Omental fat pad (tissue), 4 donors: ENCODE results near the gene AP2M1. TPM values are rescaled to one million over a fixed set of nuclear protein-coding genes. Genes with fewer than 3 reads are reported as not detected.
A peak's percentile ranks its signal among the peaks of the same experiment; 100 is the strongest.

ENCODE experiments used
- ATAC-seq: fragments of 150-250 bp; one replicate; pipeline ENCODE4 v1.9.1; 2016; ENCODE audit warnings: mild to moderate bottlenecking, moderate library complexity; ENCODE audit not compliant: low FRiP score
- DNase-seq: peaks from one replicate; pipeline ENCODE4 v3.0.0-alpha.2; 2019; ENCODE audit warnings: low spot score
- CTCF ChIP-seq, 3 donors: fragments of 450-650 bp; IDR thresholded peaks; one replicate each; pipeline ENCODE4 v1.5.1; 2016 to 2017; ENCODE audit warnings: antibody characterized with exemption in 3 of 3, mild to moderate bottlenecking in 3 of 3, moderate library complexity in 2 of 3
- total RNA-seq, 4 donors: library from RNA; depleted of rRNA; stranded (reverse); fragments of >200 nt; gene quantifications; one replicate each; pipeline ENCODE4 v1.1.0, GENCODE V29; 2016

Gene AP2M1
- total RNA-seq, 4 donors from 2014 or later = 240 to 284 (median 246) TPM

DNA sequence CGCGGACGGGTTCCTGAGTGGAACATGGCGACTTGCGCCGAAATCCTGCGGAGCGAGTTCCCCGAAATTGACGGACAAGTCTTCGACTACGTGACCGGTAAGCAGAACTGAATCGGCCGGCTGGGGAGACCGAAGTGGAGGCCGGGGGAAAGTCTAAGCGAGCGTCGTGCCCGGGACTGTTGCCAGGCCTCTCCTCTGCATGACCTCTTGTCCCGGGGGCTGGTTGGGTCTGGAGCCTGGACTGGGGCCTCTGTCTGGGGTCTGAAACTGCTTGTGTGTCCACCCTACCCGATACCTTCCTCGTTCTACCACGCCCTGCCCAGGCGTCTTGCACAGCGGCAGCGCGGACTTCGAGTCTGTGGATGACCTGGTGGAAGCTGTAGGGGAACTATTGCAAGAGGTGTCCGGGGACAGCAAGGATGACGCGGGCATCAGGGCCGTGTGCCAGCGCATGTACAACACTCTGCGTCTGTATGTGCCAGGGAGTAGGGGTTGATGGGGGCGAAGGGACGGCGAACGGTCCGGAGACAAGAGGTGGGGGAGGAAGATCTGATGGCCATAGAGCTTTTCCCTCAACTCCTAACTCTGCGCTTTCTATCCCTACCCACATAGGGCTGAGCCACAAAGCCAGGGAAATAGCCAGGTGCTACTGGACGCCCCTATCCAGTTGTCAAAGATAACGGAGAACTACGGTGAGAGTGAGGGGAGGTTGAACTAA is 11.7 kb downstream of the AP2M1 start, which contains the start of gene ABCF3:
TSS of gene ABCF3 (plus strand) at position 16 of the 718 bp plus-strand sequence. CDS start at position 25, 9 bp downstream.
- no peak for TF ChIP-seq CTCF (IDR thresholded peaks at IDR 0.05)
- ATAC-seq = peak; percentile 24
- no peak for DNase-seq

GRCh38 chr3:184186902-184187207 is 12.2 kb downstream of the AP2M1 start:
- no peak for DNase-seq
- TF ChIP-seq CTCF (IDR thresholded peaks at IDR 0.05) = no peak
- no peak for ATAC-seq

- no peak for DNase-seq
- ATAC-seq = no peak
- TF ChIP-seq CTCF (IDR thresholded peaks at IDR 0.05) = no peak
Measured at GRCh38 chr3:184188080-184188479, 13.4 kb downstream of the AP2M1 start.

DNA sequence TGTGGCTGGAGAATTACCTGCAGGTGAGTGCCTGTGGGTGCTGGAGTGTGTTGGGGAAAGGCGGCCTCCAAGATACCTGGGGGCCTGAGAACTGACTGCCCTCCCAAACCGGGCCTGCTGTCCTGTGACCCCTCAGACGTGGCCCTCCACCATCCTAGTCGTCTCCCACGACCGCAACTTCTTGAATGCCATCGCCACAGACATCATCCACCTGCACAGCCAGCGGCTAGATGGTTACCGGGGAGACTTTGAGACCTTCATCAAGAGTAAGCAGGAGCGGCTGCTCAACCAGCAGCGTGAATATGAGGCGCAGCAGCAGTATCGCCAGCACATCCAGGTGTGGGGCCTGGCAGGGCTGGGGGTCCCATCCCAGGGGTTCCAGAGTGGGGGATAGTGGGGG is 14.8 kb downstream of the AP2M1 start:
- DNase-seq (no peak), ATAC-seq (no peak)
- no peak for TF ChIP-seq CTCF (IDR thresholded peaks at IDR 0.05)

GRCh38 chr3:184192889-184193288 is 18.2 kb downstream of the AP2M1 start:
- no peak for TF ChIP-seq CTCF (IDR thresholded peaks at IDR 0.05)
- ATAC-seq (no peak), DNase-seq (no peak)

GRCh38 chr3:184193991-184194539 is 19.4 kb downstream of the AP2M1 start:
- ATAC-seq (no peak), DNase-seq (no peak)
- no peak for TF ChIP-seq CTCF (IDR thresholded peaks at IDR 0.05)

DNA sequence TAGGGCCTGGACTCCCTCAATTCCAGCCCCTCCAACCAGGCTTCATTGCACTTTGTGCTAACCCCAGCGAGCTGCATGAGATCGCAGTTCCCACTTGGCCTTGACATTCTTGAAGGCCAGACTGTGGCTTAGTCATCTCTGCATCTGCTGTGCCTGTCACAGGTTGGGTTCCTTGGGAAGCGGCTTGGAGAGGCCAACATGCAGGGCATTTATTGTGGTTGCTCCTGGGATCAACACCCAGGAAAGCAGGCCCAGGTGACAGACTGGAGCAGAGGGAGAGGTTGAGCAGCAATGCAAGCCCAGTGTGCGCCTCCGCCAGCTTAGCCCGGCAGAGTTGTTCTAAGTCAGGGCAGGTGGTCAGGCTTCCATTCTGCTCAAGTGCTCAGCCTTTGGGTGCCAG is 21.9 kb downstream of the AP2M1 start:
- DNase-seq = no peak
- no peak for TF ChIP-seq CTCF (IDR thresholded peaks at IDR 0.05)

More for the DNA sequence above, 21.9 kb downstream of the AP2M1 start:
- no peak for ATAC-seq
